ENCODE measurements around the gene TMEM156. TPM values are rescaled to one million over a fixed set of nuclear protein-coding genes. Genes with fewer than 3 reads are reported as not detected.
A peak's percentile ranks its signal among the peaks of the same experiment; 100 is the strongest.

TMEM156 gene
- polyA plus RNA-seq, 1 donor from 2014 or later: not detected

DNA sequence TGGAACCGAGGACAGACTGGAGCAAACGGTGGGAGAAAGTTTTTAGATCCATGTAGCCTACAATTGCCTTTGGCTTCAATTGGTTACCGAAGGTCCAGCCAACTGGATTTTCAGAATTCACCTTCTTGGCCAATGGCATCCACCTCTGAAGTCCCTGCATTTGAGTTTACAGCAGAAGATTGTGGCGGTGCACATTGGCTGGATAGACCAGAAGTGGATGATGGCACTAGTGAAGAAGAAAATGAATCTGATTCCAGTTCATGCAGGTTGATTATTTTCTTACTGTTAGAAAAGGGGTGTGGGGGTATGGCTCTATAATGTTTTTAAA, 30.5 kb upstream of the TMEM156 start:
- Histone ChIP-seq H3K36me3 (ENCODE audit: insufficient read depth, low read length) (no peaks in the 10 kb centered on the region), H3K27me3 (ENCODE audit: insufficient read depth, low read depth, low read length) (no peaks in the 10 kb centered on the region), H2AFZ (ENCODE audit: low read depth, low read length) (peak overlapping the region; percentile 43), H3K4me3 (ENCODE audit: low read length) (peak overlapping the region; percentile 69), H3K4me2 (ENCODE audit: low read length) (peak overlapping the region; percentile 40), H3F3A (ENCODE audit: insufficient read depth, low read length, poor library complexity, severe bottlenecking) (peaks cover 4% of the 10 kb centered on the region), H3K9ac (ENCODE audit: low read length) (peak overlapping the region; percentile 51), H3K9me3 (ENCODE audit: low read length) (no peaks in the 10 kb centered on the region), H3K27ac (ENCODE audit: low read length) (peak overlapping the region; percentile 70), H3K79me2 (replicated peaks; ENCODE audit: insufficient read depth, low read length) (peaks cover 39% of the 10 kb centered on the region), H4K20me1 (ENCODE audit: insufficient read depth) (no peaks in the 10 kb centered on the region), H3K9me2 (ENCODE audit: insufficient read depth, low read length) (no peaks in the 10 kb centered on the region)
- TF ChIP-seq, protein P1, sequence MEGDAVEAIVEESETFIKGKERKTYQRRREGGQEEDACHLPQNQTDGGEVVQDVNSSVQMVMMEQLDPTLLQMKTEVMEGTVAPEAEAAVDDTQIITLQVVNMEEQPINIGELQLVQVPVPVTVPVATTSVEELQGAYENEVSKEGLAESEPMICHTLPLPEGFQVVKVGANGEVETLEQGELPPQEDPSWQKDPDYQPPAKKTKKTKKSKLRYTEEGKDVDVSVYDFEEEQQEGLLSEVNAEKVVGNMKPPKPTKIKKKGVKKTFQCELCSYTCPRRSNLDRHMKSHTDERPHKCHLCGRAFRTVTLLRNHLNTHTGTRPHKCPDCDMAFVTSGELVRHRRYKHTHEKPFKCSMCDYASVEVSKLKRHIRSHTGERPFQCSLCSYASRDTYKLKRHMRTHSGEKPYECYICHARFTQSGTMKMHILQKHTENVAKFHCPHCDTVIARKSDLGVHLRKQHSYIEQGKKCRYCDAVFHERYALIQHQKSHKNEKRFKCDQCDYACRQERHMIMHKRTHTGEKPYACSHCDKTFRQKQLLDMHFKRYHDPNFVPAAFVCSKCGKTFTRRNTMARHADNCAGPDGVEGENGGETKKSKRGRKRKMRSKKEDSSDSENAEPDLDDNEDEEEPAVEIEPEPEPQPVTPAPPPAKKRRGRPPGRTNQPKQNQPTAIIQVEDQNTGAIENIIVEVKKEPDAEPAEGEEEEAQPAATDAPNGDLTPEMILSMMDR (IDR thresholded peaks at IDR 0.05; ENCODE audit: poor library complexity, severe bottlenecking): no peak
- TF ChIP-seq, protein P2, sequence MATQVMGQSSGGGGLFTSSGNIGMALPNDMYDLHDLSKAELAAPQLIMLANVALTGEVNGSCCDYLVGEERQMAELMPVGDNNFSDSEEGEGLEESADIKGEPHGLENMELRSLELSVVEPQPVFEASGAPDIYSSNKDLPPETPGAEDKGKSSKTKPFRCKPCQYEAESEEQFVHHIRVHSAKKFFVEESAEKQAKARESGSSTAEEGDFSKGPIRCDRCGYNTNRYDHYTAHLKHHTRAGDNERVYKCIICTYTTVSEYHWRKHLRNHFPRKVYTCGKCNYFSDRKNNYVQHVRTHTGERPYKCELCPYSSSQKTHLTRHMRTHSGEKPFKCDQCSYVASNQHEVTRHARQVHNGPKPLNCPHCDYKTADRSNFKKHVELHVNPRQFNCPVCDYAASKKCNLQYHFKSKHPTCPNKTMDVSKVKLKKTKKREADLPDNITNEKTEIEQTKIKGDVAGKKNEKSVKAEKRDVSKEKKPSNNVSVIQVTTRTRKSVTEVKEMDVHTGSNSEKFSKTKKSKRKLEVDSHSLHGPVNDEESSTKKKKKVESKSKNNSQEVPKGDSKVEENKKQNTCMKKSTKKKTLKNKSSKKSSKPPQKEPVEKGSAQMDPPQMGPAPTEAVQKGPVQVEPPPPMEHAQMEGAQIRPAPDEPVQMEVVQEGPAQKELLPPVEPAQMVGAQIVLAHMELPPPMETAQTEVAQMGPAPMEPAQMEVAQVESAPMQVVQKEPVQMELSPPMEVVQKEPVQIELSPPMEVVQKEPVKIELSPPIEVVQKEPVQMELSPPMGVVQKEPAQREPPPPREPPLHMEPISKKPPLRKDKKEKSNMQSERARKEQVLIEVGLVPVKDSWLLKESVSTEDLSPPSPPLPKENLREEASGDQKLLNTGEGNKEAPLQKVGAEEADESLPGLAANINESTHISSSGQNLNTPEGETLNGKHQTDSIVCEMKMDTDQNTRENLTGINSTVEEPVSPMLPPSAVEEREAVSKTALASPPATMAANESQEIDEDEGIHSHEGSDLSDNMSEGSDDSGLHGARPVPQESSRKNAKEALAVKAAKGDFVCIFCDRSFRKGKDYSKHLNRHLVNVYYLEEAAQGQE (IDR thresholded peaks at IDR 0.05; ENCODE audit: borderline replicate concordance): no peak
- TF ChIP-seq POLR2AphosphoS5 (IDR thresholded peaks at IDR 0.05) (peak; percentile 22), MXI1 (conservative IDR thresholded peaks at IDR 0.05; ENCODE audit: poor library complexity, severe bottlenecking) (peak; percentile 36)

DNA sequence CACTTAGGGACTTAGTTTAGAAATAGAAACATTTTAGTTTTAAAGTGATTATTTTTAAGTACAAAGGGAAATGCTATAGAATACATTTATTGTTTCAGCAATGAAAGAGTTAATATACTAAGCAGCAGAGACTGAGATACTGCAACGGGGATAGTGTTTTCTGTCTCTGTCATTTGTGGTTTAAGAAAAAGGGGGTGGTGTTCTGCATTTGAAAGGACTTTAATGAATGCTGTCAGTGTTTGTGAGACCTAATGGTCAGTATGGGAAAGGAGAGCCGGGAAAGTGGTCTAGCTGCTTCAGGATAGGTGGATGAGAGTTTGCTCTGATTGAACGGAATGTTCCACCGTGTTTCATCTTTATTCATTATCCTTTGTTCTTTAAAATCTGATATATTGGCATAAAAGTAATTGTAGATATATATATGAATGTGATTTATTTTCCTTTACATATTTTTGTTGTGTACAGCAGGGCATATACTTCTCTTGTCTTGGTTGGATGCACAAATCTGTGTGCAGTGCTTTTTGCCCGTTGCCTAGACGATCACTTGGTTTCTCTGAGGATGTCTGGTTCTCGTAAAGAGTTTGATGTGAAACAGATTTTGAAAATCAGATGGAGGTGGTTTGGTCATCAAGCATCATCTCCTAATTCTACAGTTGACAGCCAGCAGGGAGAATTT, 30.0 kb upstream of the TMEM156 start, which contains the start of gene KLHL5:
KLHL5 (plus strand) TSS at position 139 of the 676 bp plus-strand sequence; CDS start at position 560, 421 bp downstream.
- no peaks in the 10 kb centered on the region for H3K36me3 ChIP-seq (ENCODE audit: insufficient read depth, low read length)
- peak within 1 kb of the TSS; percentile 70 for H3K27ac ChIP-seq (ENCODE audit: low read length)
- no peak for TF ChIP-seq TAF1 (IDR thresholded peaks at IDR 0.05; ENCODE audit: low read depth)
- TF ChIP-seq, protein P1 (IDR thresholded peaks at IDR 0.05; ENCODE audit: poor library complexity, severe bottlenecking): no peak
- no peak for TF ChIP-seq SMC3 (conservative IDR thresholded peaks at IDR 0.05; ENCODE audit: poor library complexity)
- no peak for TF ChIP-seq EP300 (conservative IDR thresholded peaks at IDR 0.05; ENCODE audit: poor library complexity, severe bottlenecking)
- TF ChIP-seq POLR2AphosphoS5 (IDR thresholded peaks at IDR 0.05): no peak
- peak; percentile 54 for TF ChIP-seq MXI1 (conservative IDR thresholded peaks at IDR 0.05; ENCODE audit: poor library complexity, severe bottlenecking)
- TF ChIP-seq EZH2 (IDR thresholded peaks at IDR 0.05; ENCODE audit: borderline replicate concordance, insufficient read depth, low read length, poor library complexity, severe bottlenecking): no peak
- peak; percentile 9 for TF ChIP-seq RAD21 (conservative IDR thresholded peaks at IDR 0.05)
- TF ChIP-seq, protein P2 (IDR thresholded peaks at IDR 0.05; ENCODE audit: borderline replicate concordance): no peak
- H3K9me3 ChIP-seq (ENCODE audit: low read length): no peaks in the 10 kb centered on the region
- no peaks in the 10 kb centered on the region for H4K20me1 ChIP-seq (ENCODE audit: insufficient read depth)
- H3K9ac ChIP-seq (ENCODE audit: low read length): peak within 1 kb of the TSS; percentile 57
- no peaks in the 10 kb centered on the region for H3K9me2 ChIP-seq (ENCODE audit: insufficient read depth, low read length)
- peaks cover 39% of the 10 kb centered on the region for H3K79me2 ChIP-seq (replicated peaks; ENCODE audit: insufficient read depth, low read length)
- peak within 1 kb of the TSS; percentile 69 for H3K4me3 ChIP-seq (ENCODE audit: low read length)
- peaks cover 4% of the 10 kb centered on the region for H3F3A ChIP-seq (ENCODE audit: insufficient read depth, low read length, poor library complexity, severe bottlenecking)
- no peaks in the 10 kb centered on the region for H3K27me3 ChIP-seq (ENCODE audit: insufficient read depth, low read depth, low read length)
- peak within 1 kb of the TSS; percentile 75 for H3K4me2 ChIP-seq (ENCODE audit: low read length)
- peak within 1 kb of the TSS; percentile 43 for H2AFZ ChIP-seq (ENCODE audit: low read depth, low read length)

Measured in neural cell (in vitro differentiated cells).